NOMO-1 treated with DMSO at 0.1 percent for 48 hours (cell line): ENCODE results near the gene EXOC6.

Source experiments
- DNase-seq: peaks from one replicate; lab custom pipeline; 2025; ENCODE audit not compliant: unreplicated experiment; lab: John Stamatoyannopoulos, UW

EXOC6 gene

GRCh38 chr10:92999191-92999590, 150.9 kb downstream of the EXOC6 start:
- DNase-seq: no peak

DNA sequence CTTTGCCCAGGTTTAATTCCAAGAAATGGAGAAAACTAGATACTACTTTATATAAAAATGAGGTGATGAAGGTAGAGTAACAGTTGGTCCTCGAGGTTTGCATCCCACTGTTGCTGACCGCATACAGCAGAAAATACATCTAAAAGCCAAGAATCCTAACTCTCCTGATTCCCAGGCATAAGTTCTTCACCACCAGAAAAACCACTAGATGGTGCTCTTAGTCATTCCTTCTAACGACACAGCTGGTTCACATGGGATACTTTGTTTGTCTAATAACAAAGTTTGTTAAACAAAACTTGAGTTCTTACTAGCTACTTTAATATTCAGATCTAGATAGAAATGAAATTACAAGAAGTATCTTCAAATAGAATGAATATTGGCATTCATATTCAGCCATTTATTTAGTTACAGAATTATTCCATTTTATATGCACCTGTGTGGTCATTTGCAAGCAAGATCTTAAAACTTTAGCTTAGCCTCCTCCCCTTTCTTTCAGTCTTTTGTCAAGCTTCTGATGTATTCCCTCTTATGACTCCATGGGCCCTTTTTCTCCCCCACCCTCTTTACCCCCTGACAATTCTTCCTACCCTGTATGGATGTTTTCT, 158.2 kb downstream of the EXOC6 start:
- no peak for DNase-seq

GRCh38 chr10:93015722-93016121, 167.4 kb downstream of the EXOC6 start:
- no peak for DNase-seq

GRCh38 chr10:93023013-93023650, 174.8 kb downstream of the EXOC6 start:
- no peak for DNase-seq

GRCh38 chr10:93026072-93026471, 177.8 kb downstream of the EXOC6 start:
- DNase-seq: no peak

DNA sequence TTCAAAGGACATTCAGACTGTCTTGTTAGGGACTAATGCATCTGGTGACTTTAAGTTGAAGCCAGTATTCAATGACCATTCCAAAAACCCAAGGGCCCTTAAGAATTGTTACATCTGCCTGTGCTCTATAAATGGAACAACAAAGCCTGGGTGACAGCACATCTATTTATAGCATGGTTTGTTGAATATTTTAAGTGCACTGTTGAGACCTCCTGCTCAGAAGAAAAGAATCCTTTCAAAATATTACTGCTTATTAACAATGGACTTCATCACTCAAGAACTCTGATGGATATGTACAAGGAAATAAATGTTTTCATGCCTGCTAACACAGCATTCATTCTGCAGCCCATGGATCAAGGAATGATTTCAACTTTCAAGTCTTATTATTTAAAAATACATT, 179.2 kb downstream of the EXOC6 start:
- DNase-seq: no peak

GRCh38 chr10:93028883-93029282, 180.6 kb downstream of the EXOC6 start:
- no peak for DNase-seq

DNA sequence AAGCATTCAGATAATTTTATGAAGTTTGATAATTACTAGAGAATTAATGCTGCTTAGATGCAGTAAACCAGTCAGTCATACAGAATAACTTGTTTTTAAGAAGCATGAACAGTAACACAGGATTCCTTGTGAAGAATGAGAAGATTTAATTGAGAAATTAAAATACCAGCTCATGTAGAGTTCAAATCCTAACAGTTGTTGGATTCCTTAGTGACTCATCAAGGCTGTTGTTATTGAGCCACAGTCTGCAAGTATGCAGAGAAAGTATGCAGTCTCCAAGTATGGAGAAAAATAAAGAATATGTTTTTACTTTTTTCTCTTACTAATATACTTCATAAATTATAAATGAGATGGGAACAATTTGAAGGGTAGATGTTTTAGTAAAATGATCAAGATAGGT, 182.1 kb downstream of the EXOC6 start:
- no peak for DNase-seq

- DNase-seq: no peak
Measured at GRCh38 chr10:93032105-93032808, 183.9 kb downstream of the EXOC6 start.

DNA sequence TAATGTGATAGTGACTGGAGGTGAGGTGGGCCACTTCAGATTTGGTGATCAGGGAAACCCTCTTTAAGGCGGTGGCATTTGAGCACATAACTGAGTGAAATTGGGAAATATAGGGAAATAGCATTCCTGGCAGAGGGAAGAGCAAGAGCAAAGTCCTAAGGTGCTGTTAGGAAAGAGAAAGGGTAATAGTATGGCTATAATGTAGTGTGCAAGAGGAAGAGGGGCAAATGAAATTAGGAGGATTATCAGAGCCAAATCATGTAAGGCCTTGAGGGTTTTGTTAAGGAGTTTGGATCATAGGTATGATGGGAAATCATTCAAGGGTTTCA, 184.5 kb downstream of the EXOC6 start:
- no peak for DNase-seq

- no peak for DNase-seq
Measured at GRCh38 chr10:93034426-93034825, 186.1 kb downstream of the EXOC6 start.

- DNase-seq: no peak
Measured at GRCh38 chr10:93039110-93039509, 190.8 kb downstream of the EXOC6 start.

- DNase-seq: peak; percentile 84
Measured at GRCh38 chr10:93039721-93040120, 191.4 kb downstream of the EXOC6 start.

- DNase-seq: no peak
Measured at GRCh38 chr10:93054486-93054885, 206.2 kb downstream of the EXOC6 start.

DNA sequence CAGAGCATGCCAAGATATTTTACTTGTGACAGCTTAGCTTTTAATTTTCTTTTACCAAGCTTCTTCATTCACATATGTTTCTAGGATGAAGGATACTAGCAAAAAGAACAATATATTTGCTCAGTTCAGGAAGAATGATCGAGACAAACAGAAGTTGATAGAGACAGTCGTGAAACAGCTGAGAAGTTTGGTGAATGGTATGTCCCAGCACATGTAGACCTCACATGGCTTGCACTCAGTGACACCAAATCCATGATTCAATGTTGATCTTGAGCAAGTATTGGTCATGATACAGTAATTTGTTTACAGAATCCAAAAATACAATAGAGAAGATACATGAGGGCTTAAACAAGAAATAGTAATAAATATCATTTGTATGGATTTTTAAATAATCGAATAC, 209.8 kb downstream of the EXOC6 start:
- DNase-seq: no peak

DNA sequence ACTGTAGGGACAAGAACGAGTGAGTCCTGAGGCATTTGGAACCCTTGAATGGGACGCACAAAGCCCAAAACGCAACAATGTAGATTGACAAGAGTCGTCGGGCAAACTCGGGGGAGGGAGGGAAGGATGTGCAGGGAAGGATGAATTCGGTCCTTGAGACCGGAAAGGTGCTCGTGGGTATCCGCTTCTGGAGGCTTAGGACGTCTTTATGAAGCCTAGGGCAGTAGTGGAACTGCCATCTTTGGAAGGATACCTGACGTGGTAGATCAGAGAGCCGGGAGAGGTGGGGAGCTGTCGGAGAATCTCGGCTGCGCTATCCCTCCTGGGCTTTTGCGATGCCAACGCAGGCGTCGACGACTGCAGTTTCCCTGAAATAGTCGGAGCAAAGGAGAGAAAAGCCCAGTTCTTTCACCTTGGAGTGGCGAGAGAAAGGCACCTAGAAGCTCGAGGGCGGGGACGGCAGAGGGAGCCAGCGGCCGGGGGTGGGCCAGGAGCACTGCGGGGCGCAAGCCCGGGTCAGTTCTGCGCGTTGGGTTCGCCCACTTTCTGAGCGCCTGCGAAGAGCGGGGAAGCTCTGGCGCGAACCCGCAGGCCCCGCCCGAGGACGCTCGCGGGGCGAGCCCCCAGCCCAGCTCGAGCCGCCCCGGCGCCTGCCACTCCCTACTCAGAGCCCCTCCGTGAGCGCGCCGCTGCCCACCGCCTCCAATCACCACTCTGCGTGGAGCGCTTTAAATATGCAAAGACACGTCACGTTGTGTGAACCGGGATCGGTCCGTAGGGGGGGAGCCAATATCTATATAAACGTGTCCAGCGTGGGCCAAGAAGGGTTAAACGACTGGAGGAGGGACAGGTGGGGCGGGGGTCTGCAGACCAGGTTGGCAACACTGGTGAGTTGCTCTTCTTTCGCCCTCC, 211.9 kb downstream of the EXOC6 start, which contains the start of gene CYP26C1:
TSS of gene CYP26C1 (plus strand) at position 824 of the 912 bp plus-strand sequence. CDS start 466 bp downstream, outside the sequence.
- DNase-seq: no peak

DNA sequence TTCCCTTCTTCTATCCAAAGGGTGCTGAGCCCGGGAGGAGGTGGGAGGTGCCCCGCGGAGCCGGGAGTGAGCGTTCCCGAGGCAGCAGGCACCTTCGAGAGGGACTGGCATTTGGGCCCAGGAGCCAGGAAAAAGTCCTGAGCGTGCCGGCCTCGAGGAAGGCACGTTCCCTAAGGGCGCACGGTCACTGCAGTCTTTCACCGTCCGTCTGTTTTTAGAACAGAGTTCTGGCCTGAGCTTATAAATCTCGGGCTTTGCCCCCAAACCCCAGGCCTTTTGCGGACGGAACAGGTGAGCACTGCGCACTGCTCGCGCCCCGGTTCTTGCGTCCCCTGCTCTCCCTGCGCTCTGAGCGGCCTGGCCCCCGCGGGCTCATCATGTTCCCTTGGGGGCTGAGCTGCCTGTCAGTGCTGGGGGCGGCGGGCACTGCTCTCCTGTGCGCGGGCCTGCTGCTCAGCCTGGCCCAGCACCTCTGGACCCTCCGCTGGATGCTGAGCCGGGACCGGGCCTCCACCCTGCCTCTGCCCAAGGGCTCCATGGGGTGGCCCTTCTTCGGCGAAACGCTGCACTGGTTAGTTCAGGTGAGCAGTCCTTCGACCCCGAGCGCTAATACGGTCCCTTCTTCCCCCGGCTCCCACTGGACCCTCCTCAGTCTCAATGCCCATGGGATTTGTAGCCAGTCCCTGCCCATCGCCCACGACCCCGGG, 212.7 kb downstream of the EXOC6 start:
- no peak for DNase-seq

GRCh38 chr10:93061594-93062513, 213.5 kb downstream of the EXOC6 start:
- no peak for DNase-seq

DNA sequence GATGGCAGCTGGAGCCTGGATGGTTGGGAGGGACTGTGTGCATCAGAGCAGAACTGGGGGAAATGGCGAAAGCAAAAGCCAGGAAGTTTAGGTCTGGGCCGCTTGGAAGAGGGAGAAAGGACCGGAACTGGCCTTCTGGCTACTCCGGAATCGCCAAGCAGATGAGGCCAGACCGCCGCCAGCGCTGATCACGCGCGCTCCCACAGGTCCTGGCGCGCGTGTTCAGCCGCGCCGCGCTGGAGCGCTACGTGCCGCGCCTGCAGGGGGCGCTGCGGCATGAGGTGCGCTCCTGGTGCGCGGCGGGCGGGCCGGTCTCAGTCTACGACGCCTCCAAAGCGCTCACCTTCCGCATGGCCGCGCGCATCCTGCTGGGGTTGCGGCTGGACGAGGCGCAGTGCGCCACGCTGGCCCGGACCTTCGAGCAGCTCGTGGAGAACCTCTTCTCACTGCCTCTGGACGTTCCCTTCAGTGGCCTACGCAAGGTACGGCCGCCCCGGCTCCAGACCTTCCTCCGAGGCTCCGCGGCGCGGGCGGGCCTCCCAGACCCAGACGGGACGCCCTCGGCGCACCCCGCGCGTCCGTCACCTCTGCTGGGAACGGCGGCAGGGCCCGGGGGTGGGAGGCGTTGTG, 214.3 kb downstream of the EXOC6 start:
- DNase-seq: no peak
